KOPT-K1 (cell line): ENCODE data around the gene UTP18.
"Not testable (repeated sequence)": the region's sequence is repeated elsewhere in the genome, so short reads cannot be mapped to it uniquely, and the experiment has no call there.

ENCODE experiments used
- H3K27ac ChIP-seq: fragments of 200-600 bp; sonication (generic); 2 replicates; pipeline ENCODE4 v1.5.1; 2016; ENCODE audit warnings: antibody characterized with exemption, mild to moderate bottlenecking, low read depth, low read length; ENCODE audit not compliant: poor library complexity, severe bottlenecking
- H3K36me3 ChIP-seq: fragments of 200-600 bp; sonication (generic); 2 replicates; pipeline ENCODE4 v1.5.1; 2017; ENCODE audit warnings: antibody characterized with exemption, mild to moderate bottlenecking, low read length, moderate library complexity; ENCODE audit not compliant: insufficient read depth
- H3K9me3 ChIP-seq: fragments of 200-600 bp; sonication (generic); 2 replicates; pipeline ENCODE4 v1.5.1; 2017; ENCODE audit warnings: antibody characterized with exemption, low read length, mild to moderate bottlenecking; ENCODE audit not compliant: insufficient read depth, poor library complexity, severe bottlenecking

UTP18 gene

GRCh38 chr17:51260237-51261023, at the start of gene UTP18:
TSS of gene UTP18 (plus strand) at chr17:51260546. CDS start at chr17:51260585, 39 bp downstream.
- Histone ChIP-seq H3K27ac (peak within 1 kb of the TSS; percentile 88), H3K36me3 (peaks cover 65% of the 10 kb centered on the region), H3K9me3 (no peaks in the 10 kb centered on the region)

GRCh38 chr17:51214920-51215319, 45.4 kb upstream of the UTP18 start:
- H3K36me3 ChIP-seq: peaks cover 99% of the 10 kb centered on the region
- H3K27ac ChIP-seq: no peak overlapping the region
- H3K9me3 ChIP-seq: no peaks in the 10 kb centered on the region

- H3K9me3 ChIP-seq: no peaks in the 10 kb centered on the region
- no peak overlapping the region for H3K27ac ChIP-seq
- peaks cover 99% of the 10 kb centered on the region for H3K36me3 ChIP-seq
These were observed 42.4 kb upstream of the UTP18 start for GRCh38 chr17:51217946-51218345.

GRCh38 chr17:51221322-51221721, 39.0 kb upstream of the UTP18 start:
- Histone ChIP-seq H3K27ac (no peak overlapping the region), H3K9me3 (no peaks in the 10 kb centered on the region), H3K36me3 (peaks cover 87% of the 10 kb centered on the region)

- Histone ChIP-seq H3K36me3 (peaks cover 54% of the 10 kb centered on the region), H3K27ac (no peak overlapping the region), H3K9me3 (no peaks in the 10 kb centered on the region)
These were observed 35.7 kb upstream of the UTP18 start for GRCh38 chr17:51224402-51225262.

GRCh38 chr17:51225523-51225922, 34.8 kb upstream of the UTP18 start:
- not testable (repeated sequence) for H3K27ac ChIP-seq
- peaks cover 45% of the 10 kb centered on the region for H3K36me3 ChIP-seq

GRCh38 chr17:51228161-51228560, 32.2 kb upstream of the UTP18 start:
- H3K36me3 ChIP-seq: peaks cover 25% of the 10 kb centered on the region
- no peak overlapping the region for H3K27ac ChIP-seq
- no peaks in the 10 kb centered on the region for H3K9me3 ChIP-seq

More at GRCh38 chr17:51225523-51225922, 34.8 kb upstream of the UTP18 start:
- H3K9me3 ChIP-seq: not testable (repeated sequence)

- peaks cover 8% of the 10 kb centered on the region for H3K36me3 ChIP-seq
- H3K9me3 ChIP-seq: no peaks in the 10 kb centered on the region
- no peak overlapping the region for H3K27ac ChIP-seq
These were observed 30.5 kb upstream of the UTP18 start for GRCh38 chr17:51229889-51230288.

- Histone ChIP-seq H3K27ac (no peak overlapping the region), H3K9me3 (no peaks in the 10 kb centered on the region), H3K36me3 (peaks cover 9% of the 10 kb centered on the region)
These were observed 30.0 kb upstream of the UTP18 start for GRCh38 chr17:51230306-51230705.

- Histone ChIP-seq H3K9me3 (no peaks in the 10 kb centered on the region), H3K36me3 (peaks cover 22% of the 10 kb centered on the region), H3K27ac (no peak overlapping the region)
These were observed 28.3 kb upstream of the UTP18 start for GRCh38 chr17:51231999-51232398.

- Histone ChIP-seq H3K36me3 (peaks cover 22% of the 10 kb centered on the region), H3K9me3 (no peaks in the 10 kb centered on the region), H3K27ac (no peak overlapping the region)
These were observed 26.2 kb upstream of the UTP18 start for GRCh38 chr17:51234162-51234561.

- no peaks in the 10 kb centered on the region for H3K9me3 ChIP-seq
- H3K36me3 ChIP-seq: peaks cover 17% of the 10 kb centered on the region; the same call in 1 of the 2 replicates
- peak overlapping the region; percentile 32 for H3K27ac ChIP-seq
These were observed 22.0 kb upstream of the UTP18 start for GRCh38 chr17:51238255-51238887.

GRCh38 chr17:51240275-51240674, 20.1 kb upstream of the UTP18 start:
- Histone ChIP-seq H3K36me3 (peaks cover 15% of the 10 kb centered on the region), H3K9me3 (no peaks in the 10 kb centered on the region), H3K27ac (no peak overlapping the region)

- Histone ChIP-seq H3K9me3 (no peaks in the 10 kb centered on the region), H3K36me3 (peaks cover 22% of the 10 kb centered on the region), H3K27ac (no peak overlapping the region)
These were observed 16.3 kb upstream of the UTP18 start for GRCh38 chr17:51244041-51244440.

GRCh38 chr17:51245535-51245934, 14.8 kb upstream of the UTP18 start:
- Histone ChIP-seq H3K9me3 (no peaks in the 10 kb centered on the region), H3K27ac (no peak overlapping the region), H3K36me3 (peaks cover 32% of the 10 kb centered on the region)
